Brain microvascular endothelial cell (primary cell): ENCODE measurements around the gene ZBTB22.

ENCODE experiments used
- DNase-seq: peaks from one replicate; pipeline ENCODE4 v3.0.0-alpha.2; 2020
- H3K27ac ChIP-seq: fragments of 250-450 bp; sonication (Bioruptor Pico); 2 replicates; pipeline ENCODE4 v1.5.1; 2020; ENCODE audit warnings: mild to moderate bottlenecking, moderate library complexity
- H3K27me3 ChIP-seq: fragments of 250-450 bp; sonication (Bioruptor Pico); replicated peaks from 2 replicates; pipeline ENCODE4 v1.5.1; 2020; ENCODE audit warnings: mild to moderate bottlenecking
- H3K36me3 ChIP-seq: fragments of 250-450 bp; sonication (Bioruptor Pico); replicated peaks from 2 replicates; pipeline ENCODE4 v1.5.1; 2020; ENCODE audit warnings: mild to moderate bottlenecking
- H3K4me3 ChIP-seq: 2 replicates; pipeline ENCODE4 v1.5.1; 2011; ENCODE audit warnings: low read depth, mild to moderate bottlenecking, control low read depth, low read length, moderate library complexity
- CTCF ChIP-seq: IDR thresholded peaks from 2 replicates; pipeline ENCODE4 v1.5.1; 2011; ENCODE audit warnings: low read depth, mild to moderate bottlenecking, moderate library complexity, low read length, control low read depth, inconsistent platforms; ENCODE audit errors: missing control alignments
- in situ Hi-C: cut with HindIII; loops from 2 replicates; pipeline ENCODE4 v1.10.0; 2017; ENCODE audit warnings: low sequenced_read_pairs, low pct_ligation_motif_present

The ZBTB22 gene

GRCh38 chr6:33273924-33274902, 43.3 kb downstream of the ZBTB22 start:
- Histone ChIP-seq H3K27ac (no peak overlapping the region), H3K4me3 (peak overlapping the region; percentile 99), H3K27me3 (no peaks in the 10 kb centered on the region), H3K36me3 (peaks cover 54% of the 10 kb centered on the region)
- no peak for TF ChIP-seq CTCF
- no peak for DNase-seq
- in situ Hi-C loops = no loop called here

- in situ Hi-C loops = no loop called here
- H3K4me3 ChIP-seq = peak overlapping the region; percentile 99
- no peak for DNase-seq
- no peak overlapping the region for H3K27ac ChIP-seq
- no peak for TF ChIP-seq CTCF
- H3K27me3 ChIP-seq = no peaks in the 10 kb centered on the region
- H3K36me3 ChIP-seq = peaks cover 48% of the 10 kb centered on the region
Measured at GRCh38 chr6:33273129-33273923, 44.2 kb downstream of the ZBTB22 start.

- H3K27me3 ChIP-seq = no peaks in the 10 kb centered on the region
- no peak for DNase-seq
- in situ Hi-C loops = no loop called here
- peak overlapping the region; percentile 93 for H3K27ac ChIP-seq
- H3K36me3 ChIP-seq = peaks cover 49% of the 10 kb centered on the region
- H3K4me3 ChIP-seq = peak overlapping the region; percentile 99
- TF ChIP-seq CTCF = no peak
Measured at GRCh38 chr6:33272275-33273128, 45.0 kb downstream of the ZBTB22 start.

GRCh38 chr6:33271468-33272274, 45.9 kb downstream of the ZBTB22 start, which contains the start of the genes RPS18 and VPS52:
Gene RPS18, plus strand, starts transcription at chr6:33272075. Its CDS starts 45 bp downstream, at chr6:33272120.
Gene VPS52, minus strand, starts transcription at chr6:33271876. Its CDS starts 201 bp downstream, at chr6:33271675.
- in situ Hi-C loops = no loop called here
- DNase-seq = peak; percentile 98
- Histone ChIP-seq H3K27me3 (no peaks in the 10 kb centered on the region), H3K4me3 (peak within 1 kb of the TSS; percentile 99), H3K27ac (peak within 1 kb of the TSS; percentile 93), H3K36me3 (peaks cover 58% of the 10 kb centered on the region)
- TF ChIP-seq CTCF = no peak

GRCh38 chr6:33271117-33271467, 46.5 kb downstream of the ZBTB22 start:
- DNase-seq = no peak

More at GRCh38 chr6:33271117-33271467, 46.5 kb downstream of the ZBTB22 start:
- peak overlapping the region; percentile 93 for H3K27ac ChIP-seq
- in situ Hi-C loops = no loop called here
- TF ChIP-seq CTCF = peak; percentile 21
- H3K27me3 ChIP-seq = no peaks in the 10 kb centered on the region
- peak overlapping the region; percentile 99 for H3K4me3 ChIP-seq
- H3K36me3 ChIP-seq = peaks cover 56% of the 10 kb centered on the region
